CD4-positive, CD25-positive, alpha-beta regulatory T cell (primary cell): Measurements from ENCODE around the gene FARP2. TPM values are rescaled to one million over a fixed set of nuclear protein-coding genes. Genes with fewer than 3 reads are reported as not detected.

Experiments
- ATAC-seq, 2 donors: fragments of 150-1000 bp; cut with Tn5 transposase; one replicate each; pipeline ENCODE4 v1.10.0; 2021; ENCODE audit warnings: low read depth in 2 of 2, moderate number of reproducible peaks in 2 of 2, moderate library complexity in 1 of 2
- DNase-seq, 3 donors: peaks; one replicate each; pipeline versions ENCODE4 v3.0.0 to v3.0.0-alpha.2; 2012 to 2022; ENCODE audit warnings: mixed read lengths in 1 of 3
- H3K27ac ChIP-seq: one replicate; pipeline ENCODE4 v1.7.0; 2013; ENCODE audit warnings: mild to moderate bottlenecking, low read length; ENCODE audit not compliant: insufficient read depth, poor library complexity, severe bottlenecking
- H3K27me3 ChIP-seq: one replicate; pipeline ENCODE4 v1.7.0; 2013; ENCODE audit warnings: low read length; ENCODE audit not compliant: control insufficient read depth, insufficient read depth
- H3K36me3 ChIP-seq: one replicate; pipeline ENCODE4 v1.7.0; 2013; ENCODE audit warnings: mild to moderate bottlenecking, low read length, moderate library complexity; ENCODE audit not compliant: control insufficient read depth, insufficient read depth
- H3K4me1 ChIP-seq: 2 replicates; pipeline ENCODE4 v1.7.0; 2013; ENCODE audit warnings: mild to moderate bottlenecking, low read length; ENCODE audit not compliant: insufficient read depth, control insufficient read depth, poor library complexity, severe bottlenecking
- H3K4me3 ChIP-seq: one replicate; pipeline ENCODE4 v1.7.0; 2013; ENCODE audit warnings: low read depth, mild to moderate bottlenecking, low read length, moderate library complexity
- H3K9me3 ChIP-seq, 2 experiments: 1 replicate in 1 of 2; 2 replicates in 1 of 2; pipeline ENCODE4 v1.7.0; 2013; ENCODE audit warnings: low read length in 2 of 2, mild to moderate bottlenecking in 1 of 2, moderate library complexity in 1 of 2; ENCODE audit not compliant: control insufficient read depth in 2 of 2
- H3K27ac Mint-ChIP-seq, 3 donors: one replicate each; pipeline ENCODE4 v1.8.0; 2020 to 2022; ENCODE audit warnings: mild to moderate bottlenecking in 3 of 3, mixed read lengths in 3 of 3, moderate library complexity in 2 of 3
- H3K27me3 Mint-ChIP-seq: one replicate; pipeline ENCODE4 v1.8.0; 2022; ENCODE audit warnings: mild to moderate bottlenecking, mixed read lengths
- H3K36me3 Mint-ChIP-seq: one replicate; pipeline ENCODE4 v1.8.0; 2020; ENCODE audit warnings: mixed read lengths
- H3K4me1 Mint-ChIP-seq, 4 donors: one replicate each; pipeline ENCODE4 v1.8.0; 2020 to 2022; ENCODE audit warnings: mixed read lengths in 4 of 4, mild to moderate bottlenecking in 1 of 4
- H3K4me3 Mint-ChIP-seq, 4 donors: one replicate each; pipeline ENCODE4 v1.8.0; 2020 to 2022; ENCODE audit warnings: mild to moderate bottlenecking in 4 of 4, mixed read lengths in 4 of 4, moderate library complexity in 3 of 4
- H3K9me3 Mint-ChIP-seq, 7 donors: one replicate each; pipeline ENCODE4 v1.8.0; 2020 to 2022; ENCODE audit warnings: mixed read lengths in 7 of 7, mild to moderate bottlenecking in 3 of 7, moderate library complexity in 2 of 7
- polyA plus RNA-seq, 4 donors: library from polyadenylated mRNA; unstranded; fragments of 300-500 nt; fragmentation: Illumina TruSeq; gene quantifications; one replicate each; pipeline ENCODE4 v1.2.3, GENCODE V29; 2021
- total RNA-seq: library from RNA; stranded (reverse); gene quantifications from one replicate; pipeline ENCODE4 v1.2.3, GENCODE V29; 2022

FARP2 gene
- total and polyA plus RNA-seq, 5 donors from 2014 or later: 3.0 to 34.9 (median 7.4) TPM

DNA sequence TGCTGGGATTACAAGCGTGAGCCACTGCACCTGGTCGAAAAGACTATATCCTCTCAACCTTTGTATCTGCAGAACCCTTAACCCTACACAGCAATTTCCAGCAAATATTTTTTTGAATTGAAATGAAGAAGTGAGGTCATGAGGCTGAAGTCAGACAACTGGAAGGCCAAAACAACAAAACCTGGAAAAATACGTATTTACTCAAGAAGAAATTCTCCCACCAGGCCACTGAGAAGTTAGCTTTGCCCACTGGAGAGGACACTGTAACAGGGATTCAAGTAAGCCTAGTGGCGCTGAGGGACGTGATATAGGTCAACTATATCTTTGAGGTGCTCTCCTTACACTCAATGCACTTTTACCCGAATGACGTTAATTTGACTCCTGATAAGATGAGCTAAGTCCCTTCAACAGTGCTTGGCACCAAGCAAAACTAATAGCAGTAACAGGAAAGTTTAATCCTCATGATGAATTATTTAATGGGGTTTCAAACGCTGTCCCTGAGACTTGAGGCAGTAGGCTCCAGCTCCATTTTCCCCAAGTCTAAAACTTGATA, 42.5 kb upstream of the FARP2 start:
- H3K27me3 ChIP-seq: no peaks in the 10 kb centered on the region
- peaks cover 57% of the 10 kb centered on the region for H3K4me1 ChIP-seq
- ATAC-seq: no peak
- H3K27ac ChIP-seq: peak overlapping the region; percentile 98
- peak overlapping the region; percentile 92 for H3K4me3 ChIP-seq
- H3K36me3 ChIP-seq: peaks cover 3% of the 10 kb centered on the region
- no peak for DNase-seq
- Mint-ChIP-seq H3K36me3 (peaks cover 10% of the 10 kb centered on the region), H3K9me3 (no peaks in the 10 kb centered on the region), H3K27ac (peak overlapping the region in 2 of 3 donors; percentile 11 to 13), H3K4me1 (peaks cover 43 to 82% (median 67%) of the 10 kb centered on the region in 4 donors), H3K4me3 (peak overlapping the region; percentile 92 to 100 (median 97)), H3K27me3 (peaks cover 6% of the 10 kb centered on the region)
- H3K9me3 ChIP-seq: no peaks in the 10 kb centered on the region

DNA sequence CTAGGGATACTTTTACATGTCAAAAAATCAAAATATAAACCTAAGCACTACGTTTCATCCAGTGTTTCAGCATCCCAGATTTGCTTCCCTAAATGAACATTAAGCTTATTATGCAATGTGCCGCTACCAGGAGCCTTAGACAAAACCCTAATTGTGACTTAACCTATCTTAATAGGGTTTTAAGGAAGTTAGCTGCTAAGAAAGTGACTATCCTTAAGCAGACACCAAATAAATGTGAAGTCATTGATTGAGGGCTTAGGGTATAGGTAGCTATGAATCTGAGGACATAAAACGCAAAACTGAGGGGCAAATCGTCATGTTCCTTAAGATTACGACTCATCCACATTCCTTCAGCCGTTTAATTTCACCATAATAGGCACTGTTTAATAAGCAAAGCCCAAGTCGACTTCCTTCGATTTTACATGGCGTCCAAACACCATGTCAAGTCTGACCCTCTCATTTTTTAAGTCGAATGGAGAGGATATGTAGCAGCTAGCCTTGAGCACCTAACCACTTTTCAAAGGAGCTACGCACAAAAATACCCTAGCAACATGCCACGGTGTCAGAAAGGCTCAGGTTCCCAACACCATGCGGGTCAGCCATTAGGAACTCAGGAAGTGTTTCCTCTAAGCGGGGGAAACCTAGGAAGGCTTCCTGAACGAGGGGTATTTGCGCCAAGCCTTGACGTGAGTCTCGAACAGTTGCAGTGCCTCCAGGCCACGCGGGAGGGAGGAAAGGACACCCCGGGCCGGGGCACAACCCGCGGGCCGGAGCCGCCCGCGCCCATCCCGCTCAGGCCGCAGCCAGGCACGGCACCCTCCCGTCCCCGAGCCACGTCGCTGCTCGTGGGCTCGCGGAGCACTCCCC, 41.6 kb upstream of the FARP2 start:
- Histone ChIP-seq H3K27ac (peak overlapping the region; percentile 98), H3K36me3 (no peaks in the 10 kb centered on the region), H3K4me3 (peak overlapping the region; percentile 92), H3K4me1 (peaks cover 58% of the 10 kb centered on the region), H3K9me3 (no peaks in the 10 kb centered on the region), H3K27me3 (no peaks in the 10 kb centered on the region)
- Mint-ChIP-seq H3K9me3 (no peaks in the 10 kb centered on the region), H3K4me1 (peaks cover 42 to 81% (median 65%) of the 10 kb centered on the region in 4 donors), H3K4me3 (peak overlapping the region; percentile 92 to 100 (median 97)), H3K27me3 (peaks cover 6% of the 10 kb centered on the region), H3K27ac (peak overlapping the region; percentile 11 to 100 (median 99)), H3K36me3 (peaks cover 4% of the 10 kb centered on the region)
- no peak for DNase-seq
- ATAC-seq: no peak

GRCh38 chr2:241315093-241315878, 40.8 kb upstream of the FARP2 start, which contains the start of gene HDLBP:
HDLBP (minus strand) TSS chr2:241315672; CDS start chr2:241266869, 48,803 bp downstream.
- Mint-ChIP-seq H3K4me1 (peaks cover 40 to 82% (median 65%) of the 10 kb centered on the region in 4 donors), H3K4me3 (peak within 1 kb of the TSS; percentile 95 to 100 (median 98)), H3K36me3 (peaks cover 10% of the 10 kb centered on the region), H3K27ac (peak within 1 kb of the TSS; percentile 99 to 100 (median 99)), H3K27me3 (peaks cover 6% of the 10 kb centered on the region), H3K9me3 (no peaks in the 10 kb centered on the region)
- ATAC-seq (peak; percentile 79 to 81), DNase-seq (peak; percentile 99 to 100 (median 100))
- peaks cover 58% of the 10 kb centered on the region for H3K4me1 ChIP-seq
- peak within 1 kb of the TSS; percentile 96 for H3K4me3 ChIP-seq
- no peaks in the 10 kb centered on the region for H3K36me3 ChIP-seq
- no peaks in the 10 kb centered on the region for H3K27me3 ChIP-seq
- no peaks in the 10 kb centered on the region for H3K9me3 ChIP-seq
- peak within 1 kb of the TSS; percentile 98 for H3K27ac ChIP-seq

DNA sequence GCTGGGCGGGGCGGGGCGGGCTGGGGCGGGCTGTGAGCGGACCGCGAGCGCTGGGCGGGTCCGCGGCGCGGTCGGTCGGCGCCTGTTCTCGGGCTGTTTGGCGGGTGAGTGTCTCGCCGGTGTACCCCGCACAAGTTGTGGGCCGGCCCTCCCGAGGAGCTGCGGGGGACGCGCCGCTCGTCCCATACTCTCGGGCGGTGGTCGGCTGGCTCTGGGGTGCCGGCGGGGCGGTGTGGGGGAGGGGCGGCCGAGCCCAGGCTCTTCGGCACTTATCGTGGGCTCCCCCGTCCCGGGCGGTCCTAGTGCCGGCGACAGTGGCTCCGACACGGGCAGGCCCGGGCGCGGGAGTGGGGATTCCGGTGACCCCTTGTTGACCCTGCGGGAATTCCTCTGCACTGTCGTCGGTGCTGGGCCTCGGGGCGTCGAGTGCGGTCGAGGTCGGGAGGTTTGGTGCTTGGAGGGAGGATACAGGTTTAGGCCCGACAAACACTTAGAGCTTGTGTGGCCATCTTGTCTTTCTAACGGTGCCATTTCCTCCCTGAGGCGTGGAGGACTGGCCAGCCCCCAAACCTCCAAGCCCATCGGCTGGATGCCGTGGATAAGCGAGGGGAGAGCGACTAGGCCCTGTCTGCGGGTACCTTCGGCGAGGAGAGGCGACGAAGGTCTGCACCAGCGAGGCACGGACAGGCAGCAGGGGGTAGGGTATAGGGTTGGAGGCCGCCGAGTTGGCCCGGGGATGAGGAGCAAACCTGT, 40.0 kb upstream of the FARP2 start, which contains the start of gene SEPTIN2:
Gene SEPTIN2 (plus strand): TSS at position 47 of the 753 bp plus-strand sequence. CDS start 8,308 bp downstream, outside the sequence.
- DNase-seq (peak in 2 of 3 donors; percentile 83 to 90), ATAC-seq (peak; percentile 40)
- H3K4me1 ChIP-seq: peaks cover 58% of the 10 kb centered on the region
- H3K27ac ChIP-seq: peak within 1 kb of the TSS; percentile 98
- H3K27ac Mint-ChIP-seq: peak within 1 kb of the TSS; percentile 99 to 100 (median 99)
- H3K9me3 ChIP-seq: no peaks in the 10 kb centered on the region
- H3K4me3 Mint-ChIP-seq: peak within 1 kb of the TSS; percentile 95 to 100 (median 98)
- peak within 1 kb of the TSS; percentile 96 for H3K4me3 ChIP-seq
- peaks cover 37 to 83% (median 63%) of the 10 kb centered on the region in 4 donors for H3K4me1 Mint-ChIP-seq
- peaks cover 10% of the 10 kb centered on the region for H3K36me3 Mint-ChIP-seq
- H3K27me3 Mint-ChIP-seq: peaks cover 6% of the 10 kb centered on the region
- no peaks in the 10 kb centered on the region for H3K9me3 Mint-ChIP-seq
- H3K27me3 ChIP-seq: no peaks in the 10 kb centered on the region
- H3K36me3 ChIP-seq: no peaks in the 10 kb centered on the region

- H3K36me3 ChIP-seq: no peaks in the 10 kb centered on the region
- Mint-ChIP-seq H3K27ac (peak overlapping the region; percentile 93 to 100 (median 99)), H3K4me1 (peaks cover 40 to 83% (median 64%) of the 10 kb centered on the region in 4 donors), H3K4me3 (peak overlapping the region; percentile 95 to 100 (median 98)), H3K9me3 (no peaks in the 10 kb centered on the region), H3K36me3 (peaks cover 13% of the 10 kb centered on the region), H3K27me3 (peaks cover 6% of the 10 kb centered on the region)
- no peaks in the 10 kb centered on the region for H3K27me3 ChIP-seq
- DNase-seq: no peak
- ATAC-seq: no peak
- H3K4me1 ChIP-seq: peaks cover 64% of the 10 kb centered on the region
- no peaks in the 10 kb centered on the region for H3K9me3 ChIP-seq
- peak overlapping the region; percentile 98 for H3K27ac ChIP-seq
- H3K4me3 ChIP-seq: peak overlapping the region; percentile 96
These were observed 39.3 kb upstream of the FARP2 start for GRCh38 chr2:241316825-241317224.

- H3K9me3 ChIP-seq: no peaks in the 10 kb centered on the region
- H3K36me3 ChIP-seq: no peaks in the 10 kb centered on the region
- no peak for ATAC-seq
- no peak for DNase-seq
- peak overlapping the region; percentile 98 for H3K27ac ChIP-seq
- peak overlapping the region; percentile 96 for H3K4me3 ChIP-seq
- no peaks in the 10 kb centered on the region for H3K27me3 ChIP-seq
- H3K4me1 Mint-ChIP-seq: peaks cover 37 to 83% (median 63%) of the 10 kb centered on the region in 4 donors
- peak overlapping the region in 2 of 3 donors; percentile 99 to 100 for H3K27ac Mint-ChIP-seq
- peaks cover 14% of the 10 kb centered on the region for H3K36me3 Mint-ChIP-seq
- H3K4me1 ChIP-seq: peaks cover 67% of the 10 kb centered on the region
- H3K9me3 Mint-ChIP-seq: no peaks in the 10 kb centered on the region
- peaks cover 6% of the 10 kb centered on the region for H3K27me3 Mint-ChIP-seq
- H3K4me3 Mint-ChIP-seq: peak overlapping the region; percentile 95 to 100 (median 98)
These were observed 38.7 kb upstream of the FARP2 start for GRCh38 chr2:241317391-241317790.
